GM04504 (cell line): ENCODE measurements around the gene RGL2.
"Not testable (repeated sequence)": the region's sequence is repeated elsewhere in the genome, so short reads cannot be mapped to it uniquely, and the experiment has no call there.

Source experiments
- DNase-seq: peaks from one replicate; pipeline ENCODE4 v3.0.0-alpha.2; 2012; ENCODE audit warnings: low read depth

The RGL2 gene

DNA sequence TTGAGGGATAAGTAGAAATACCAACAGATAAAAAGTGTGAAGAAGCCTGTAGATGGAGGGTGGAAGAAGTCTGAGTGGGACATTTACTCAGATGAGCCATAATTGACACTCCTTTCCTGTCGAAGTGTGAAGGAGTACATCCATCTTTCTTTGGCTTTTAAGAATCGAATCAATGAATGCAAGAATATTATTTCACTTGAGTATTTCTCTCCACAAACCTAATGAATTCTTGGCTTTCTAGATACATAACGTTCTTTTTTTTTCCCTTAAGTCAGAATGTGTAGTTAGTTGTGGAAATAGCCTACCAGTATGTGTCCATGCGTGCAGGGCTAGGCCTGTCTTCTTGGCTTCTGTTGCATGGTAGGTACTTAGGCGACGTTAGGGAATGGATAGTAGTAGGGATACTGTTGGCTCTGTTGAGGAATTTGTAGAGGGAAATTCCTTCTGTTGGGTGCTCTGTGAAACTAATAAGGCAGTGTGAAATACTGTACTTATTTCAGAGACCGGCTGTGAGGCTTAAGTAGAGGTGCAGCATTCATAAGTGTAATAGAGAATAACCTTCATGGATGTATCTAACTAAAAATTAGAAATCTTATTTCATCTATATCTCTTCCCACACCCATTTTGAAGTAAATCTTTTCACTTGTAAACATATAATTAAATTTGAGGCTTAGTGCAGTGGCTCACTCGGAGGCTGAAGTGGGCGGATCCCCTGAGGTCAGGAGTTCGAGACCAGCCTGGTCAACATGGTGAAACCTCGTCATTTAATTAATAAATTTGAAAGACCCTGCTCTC lies 25.4 kb downstream of the RGL2 start:
- no peak for DNase-seq

GRCh38 chr6:33272275-33273128 lies 26.2 kb downstream of the RGL2 start:
- no peak for DNase-seq

DNA sequence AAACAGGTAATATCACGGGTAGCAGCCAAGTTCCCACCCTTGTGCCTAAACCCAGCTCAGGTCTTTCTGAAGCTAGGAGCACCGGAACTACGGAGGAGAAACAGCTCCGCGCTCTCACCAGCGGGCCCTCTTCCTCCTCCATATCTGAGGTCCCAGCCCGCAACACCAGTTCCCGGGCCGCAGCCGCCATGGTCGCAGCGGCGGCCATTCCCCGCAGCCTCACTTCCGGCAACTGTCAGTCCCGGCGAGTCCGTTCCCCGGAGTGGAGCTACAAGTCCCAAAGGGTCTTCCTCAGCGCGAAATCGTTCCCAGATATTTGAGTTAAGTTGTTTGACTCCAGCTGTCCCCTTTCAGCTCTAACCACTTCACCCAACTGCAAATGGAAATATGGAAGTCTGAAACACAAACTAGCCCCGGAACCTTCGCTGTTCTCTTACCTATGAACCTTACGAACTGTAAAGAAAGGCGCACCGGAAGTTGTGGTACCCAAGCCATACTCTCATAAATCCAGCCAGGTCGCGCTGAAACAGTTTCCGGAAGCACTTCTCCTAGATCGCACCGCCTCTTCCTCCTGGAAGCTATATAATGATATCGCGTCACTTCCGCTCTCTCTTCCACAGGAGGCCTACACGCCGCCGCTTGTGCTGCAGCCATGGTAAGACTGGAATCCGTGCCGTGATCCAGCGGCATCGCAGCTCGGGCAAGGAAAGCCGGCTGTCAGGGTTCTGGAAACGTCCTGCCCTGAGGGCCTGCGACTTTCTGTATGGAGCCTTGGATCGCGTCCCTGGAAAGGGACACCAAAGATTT lies 27.1 kb downstream of the RGL2 start, which contains the start of the genes RPS18 and VPS52:
RPS18 (plus strand) TSS at position 608 of the 807 bp plus-strand sequence; CDS start at position 653, 45 bp downstream.
VPS52 (minus strand) TSS at position 409 of the 807 bp plus-strand sequence; CDS start at position 208, 201 bp downstream.
- DNase-seq, result peak; percentile 98

- no peak for DNase-seq
Measured at GRCh38 chr6:33271117-33271467, 27.6 kb downstream of the RGL2 start.

DNA sequence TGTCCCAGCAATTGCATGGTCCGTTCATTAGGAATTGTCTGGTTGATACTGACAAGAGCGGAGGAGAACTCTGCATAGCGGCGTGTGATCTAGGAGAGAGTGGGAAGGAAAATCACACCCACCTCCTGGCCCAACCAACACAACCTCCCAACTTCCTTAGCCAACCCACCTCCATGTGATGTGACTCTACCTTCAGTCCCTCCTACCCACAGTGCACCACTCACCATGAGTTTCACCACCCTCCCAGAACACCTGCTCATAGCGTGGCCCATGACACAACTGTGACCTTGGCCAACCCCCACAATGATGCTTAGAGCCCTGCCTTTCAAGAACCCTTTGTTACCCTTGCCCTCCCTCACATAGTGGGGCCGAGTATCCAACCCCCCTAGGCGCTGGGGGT lies 34.7 kb downstream of the RGL2 start:
- no peak for DNase-seq

DNA sequence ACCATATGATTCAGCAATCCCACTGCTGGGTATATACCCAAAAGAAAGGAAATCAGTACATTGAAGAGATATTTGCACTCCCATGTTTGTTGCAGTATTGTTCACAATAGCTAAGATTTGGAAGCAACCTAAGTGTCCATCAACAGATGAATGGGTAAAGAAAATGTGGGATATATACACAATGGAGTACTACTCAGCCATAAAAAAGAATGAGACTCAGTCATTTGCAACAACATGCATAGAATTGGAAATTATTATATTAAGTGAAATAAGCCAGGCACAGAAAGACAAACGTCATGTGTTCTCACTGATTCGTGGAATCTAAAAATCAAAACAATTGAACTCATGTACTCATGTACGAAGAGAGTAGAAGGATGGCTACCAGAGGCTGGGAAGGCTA lies 36.3 kb downstream of the RGL2 start:
- DNase-seq, result not testable (repeated sequence)

DNA sequence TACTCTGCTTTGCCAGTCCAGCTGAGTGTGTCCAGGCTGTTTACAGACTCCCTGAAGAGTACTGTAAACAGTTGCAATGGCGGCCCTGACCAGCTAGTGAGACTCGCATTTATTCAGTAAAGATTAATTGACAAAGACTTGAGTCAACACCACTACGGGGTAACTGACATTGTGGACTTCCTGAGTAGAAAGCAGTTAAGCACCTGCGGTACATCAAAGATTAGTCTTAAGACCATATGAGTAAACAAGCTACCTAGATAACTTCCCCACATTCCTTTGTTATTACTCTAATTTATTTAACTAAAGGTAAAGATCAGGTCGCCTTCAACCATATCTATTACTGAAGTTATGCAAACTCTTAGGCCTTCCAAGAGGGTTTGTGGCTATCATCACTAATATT lies 39.7 kb downstream of the RGL2 start:
- no peak for DNase-seq

DNA sequence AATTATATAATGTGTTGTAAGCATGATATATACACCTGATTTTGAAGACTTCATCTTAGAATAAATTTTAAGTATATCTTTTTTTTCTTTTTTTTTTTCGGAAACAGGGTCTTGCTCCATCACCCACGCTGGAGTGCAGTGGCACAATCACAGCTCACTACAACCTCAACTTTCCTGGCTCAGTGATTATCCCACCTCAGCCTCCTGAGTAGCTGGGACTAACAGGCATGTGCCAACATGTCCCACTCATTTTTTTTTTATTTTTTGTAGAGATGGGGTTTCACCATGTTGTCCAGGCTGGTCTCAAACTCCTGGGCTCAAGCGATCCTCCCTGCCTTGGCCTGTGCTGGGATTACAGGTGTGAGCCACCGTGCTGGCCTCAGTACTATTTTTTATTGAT lies 44.2 kb downstream of the RGL2 start:
- no peak for DNase-seq

GRCh38 chr6:33252759-33253158 lies 46.0 kb downstream of the RGL2 start:
- DNase-seq, result no peak

DNA sequence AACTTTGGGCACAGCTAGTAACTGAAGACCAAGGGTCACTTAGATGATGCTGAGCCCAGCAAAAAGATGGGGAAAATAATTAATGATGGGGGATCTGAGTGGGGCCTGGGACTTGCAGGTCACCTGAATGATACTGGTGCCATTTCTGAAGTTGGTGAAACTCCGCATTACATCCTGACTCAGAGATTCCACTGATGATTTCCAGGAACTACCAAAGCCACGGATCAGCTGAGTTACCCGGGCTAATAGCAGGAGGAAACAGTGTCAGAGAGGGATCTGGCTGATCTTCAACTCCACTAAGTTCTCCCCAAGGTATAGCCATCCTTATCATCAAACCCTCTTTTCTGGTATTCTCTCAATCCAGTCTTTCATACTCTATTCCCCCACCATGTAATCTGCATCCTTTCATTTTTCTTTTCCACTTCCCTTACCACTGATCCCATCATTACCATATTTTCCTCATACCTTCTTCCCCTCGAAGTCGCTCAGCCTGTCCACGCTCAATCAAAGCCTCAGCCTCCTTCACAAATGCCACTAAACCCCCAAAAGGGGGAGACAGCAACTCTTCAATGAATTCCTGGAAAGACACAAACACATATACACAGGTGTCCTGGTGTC lies 47.2 kb downstream of the RGL2 start:
- DNase-seq, result no peak

GRCh38 chr6:33250731-33251130 lies 48.0 kb downstream of the RGL2 start:
- DNase-seq, result no peak

DNA sequence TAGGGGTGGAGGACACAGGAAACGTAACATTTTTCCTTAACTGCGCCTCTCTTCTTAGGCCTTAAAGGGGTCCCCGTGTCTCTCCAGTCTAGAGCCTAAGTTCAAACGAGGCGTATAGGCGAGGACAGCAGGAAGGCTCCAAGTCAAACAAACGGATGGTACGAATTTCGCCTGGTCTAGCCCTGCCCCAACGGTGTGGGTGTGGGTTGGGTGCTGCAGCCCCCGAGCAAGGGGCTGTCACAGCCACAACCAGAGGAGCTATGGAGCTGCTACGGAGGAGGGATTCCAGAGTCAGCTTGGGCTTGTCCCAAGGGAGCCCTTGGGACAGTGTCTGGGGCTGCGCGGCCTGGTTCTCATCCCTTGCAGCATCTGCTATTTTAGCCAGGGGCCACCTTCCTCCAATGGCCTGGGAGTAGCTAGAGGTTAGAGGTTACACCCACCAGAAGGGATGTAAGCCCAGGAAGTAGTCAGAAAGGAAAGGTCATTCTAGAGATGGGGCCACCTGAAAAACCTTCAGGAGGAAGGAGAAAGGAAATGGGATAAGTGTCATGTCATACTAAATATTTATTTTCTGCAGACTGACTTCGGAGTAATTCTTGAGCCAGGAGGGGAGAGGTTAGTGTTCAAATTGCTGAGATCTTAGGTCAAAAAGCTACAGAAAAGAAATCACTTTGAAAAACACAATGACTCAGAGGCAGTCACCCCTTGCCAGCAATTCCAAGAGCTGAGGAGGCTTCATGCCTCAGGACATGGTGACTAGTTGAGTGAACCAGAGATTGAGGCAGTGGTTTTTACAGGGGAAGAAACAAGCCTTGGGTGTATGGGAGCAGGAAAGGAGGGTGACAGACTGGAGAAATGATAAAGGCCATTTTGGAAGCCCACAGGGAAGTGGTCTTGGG lies 48.8 kb downstream of the RGL2 start:
- peak; percentile 72 for DNase-seq

GRCh38 chr6:33248932-33249731 lies 49.6 kb downstream of the RGL2 start:
- peak; percentile 99 for DNase-seq

GRCh38 chr6:33248643-33248931 lies 50.2 kb downstream of the RGL2 start:
- no peak for DNase-seq

DNA sequence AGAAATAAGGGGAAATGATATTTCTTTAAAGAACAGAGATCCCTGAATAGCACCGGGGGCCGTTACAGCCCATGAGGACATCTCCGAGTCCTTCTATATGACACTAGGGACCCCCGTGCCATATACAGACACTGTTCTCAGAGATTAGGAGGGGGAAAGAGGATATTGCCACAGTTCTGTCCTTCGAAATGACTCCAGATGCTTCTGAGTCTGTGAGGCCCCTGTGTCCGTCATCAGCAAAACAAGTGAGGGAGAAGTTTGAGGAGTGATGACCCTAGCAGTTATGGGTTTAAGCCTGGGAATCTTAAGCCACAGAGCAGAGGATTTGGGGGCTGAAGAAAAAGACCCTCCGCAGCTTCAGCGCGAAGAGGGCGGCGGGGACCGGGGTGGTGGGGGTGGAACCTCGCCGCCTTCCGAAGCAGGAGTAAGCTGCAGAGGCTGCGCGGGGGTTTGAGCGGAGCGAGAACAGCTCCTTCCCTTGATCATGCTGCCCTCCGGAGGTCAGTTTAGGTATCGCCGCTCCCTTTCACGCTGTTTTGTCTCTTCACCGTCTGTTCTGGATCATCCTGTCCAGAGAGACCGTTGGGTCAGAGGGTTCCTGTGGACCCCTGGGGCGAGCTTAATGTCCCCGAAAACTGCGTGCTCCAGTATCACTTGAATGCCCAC lies 50.6 kb downstream of the RGL2 start:
- peak; percentile 71 for DNase-seq

DNA sequence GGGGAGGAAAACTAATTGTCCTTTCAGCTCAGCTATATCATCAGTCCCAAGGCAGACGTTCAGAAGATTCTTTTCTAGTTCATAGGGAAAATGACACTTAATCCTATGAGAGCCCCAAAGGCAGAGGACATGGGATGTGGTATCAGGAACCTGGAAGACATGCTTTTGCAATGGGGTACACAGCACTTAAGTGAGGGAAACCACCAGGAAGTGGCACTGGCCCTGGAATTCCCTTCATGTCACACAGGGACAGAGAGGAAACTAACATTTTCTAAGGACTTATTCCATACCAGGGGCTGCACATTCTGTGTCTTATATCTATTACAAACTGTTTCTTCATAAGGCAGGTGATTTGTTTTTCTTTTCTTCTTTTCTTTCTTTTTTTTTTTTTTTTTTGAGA lies 55.3 kb downstream of the RGL2 start:
- DNase-seq, result no peak

DNA sequence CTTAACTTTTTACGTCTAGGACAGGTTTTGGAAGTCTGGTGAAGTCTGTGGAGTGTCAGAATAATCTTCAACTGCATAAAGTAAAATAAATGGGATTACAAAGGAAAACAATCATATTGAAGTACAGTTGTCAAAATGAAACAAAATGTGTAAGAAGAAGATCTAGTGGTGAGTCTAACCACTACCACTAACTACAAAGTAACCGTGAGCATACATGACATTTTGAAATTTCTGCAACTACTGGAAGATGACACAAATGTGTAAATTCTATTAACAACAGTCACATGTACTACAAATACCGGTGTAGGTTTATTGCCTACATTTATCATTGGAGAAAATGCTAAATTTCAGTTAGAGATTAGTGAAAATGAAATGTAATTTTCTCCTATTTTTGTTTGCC lies 56.8 kb downstream of the RGL2 start:
- DNase-seq, result no peak
